BLaER1 treated with 17β-estradiol and CSF1 and Interleukin-3, amounts not matched to agents 10 nM and 100 nM (cell line): ENCODE measurements around the gene HOXB6.
A peak's percentile ranks its signal among the peaks of the same experiment; 100 is the strongest.

Experiments used
- H3K27ac ChIP-seq, 11 experiments: shearing (Covaris generic); formaldehyde crosslinking; 2 replicates each; pipeline ENCODE4 v1.8.1; 2022
- H3K27me3 ChIP-seq, 11 experiments: shearing (Covaris generic); formaldehyde crosslinking; 2 replicates each; pipeline ENCODE4 v1.8.1; 2022
- H3K36me3 ChIP-seq, 11 experiments: shearing (Covaris generic); formaldehyde crosslinking; 2 replicates each; pipeline ENCODE4 v1.8.1; 2022
- H3K4me1 ChIP-seq, 10 experiments: shearing (Covaris generic); formaldehyde crosslinking; 2 replicates each; pipeline ENCODE4 v1.8.1; 2022
- H3K4me2 ChIP-seq, 11 experiments: shearing (Covaris generic); formaldehyde crosslinking; 2 replicates each; pipeline ENCODE4 v1.8.1; 2022
- H3K4me3 ChIP-seq, 10 experiments: shearing (Covaris generic); formaldehyde crosslinking; 2 replicates each; pipeline ENCODE4 v1.8.1; 2022
- H3K9ac ChIP-seq, 11 experiments: shearing (Covaris generic); formaldehyde crosslinking; 2 replicates each; pipeline ENCODE4 v1.8.1; 2022
- H3K9me3 ChIP-seq, 11 experiments: shearing (Covaris generic); formaldehyde crosslinking; replicated peaks in 1 of 11; 2 replicates each; pipeline ENCODE4 v1.8.1; 2022
- H4K20me1 ChIP-seq, 11 experiments: shearing (Covaris generic); formaldehyde crosslinking; 2 replicates each; pipeline ENCODE4 v1.8.1; 2022
- Cebpa-rat ChIP-seq, 11 experiments: shearing (Covaris generic); IDR thresholded peaks; 2 replicates each; pipeline ENCODE4 v1.8.1; 2022

HOXB6 gene

GRCh38 chr17:48625495-48626244 lies 20.9 kb upstream of the HOXB6 start:
- Histone ChIP-seq H3K9me3 (no peaks in the 10 kb centered on the region), H3K27ac (no peak overlapping the region), H3K4me1 (peaks cover 9 to 18% (median 14%) of the 10 kb centered on the region in 10 experiments; a peak in 13 of 20 replicates), H3K9ac (peak overlapping the region in 2 of 11 experiments; percentile 13 to 15; a peak in 1 of 22 replicates), H3K4me2 (peak overlapping the region; percentile 32 to 100 (median 66)), H4K20me1 (peaks cover 0 to 96% (median 92%) of the 10 kb centered on the region in 11 experiments; a peak in 18 of 22 replicates), H3K36me3 (no peaks in the 10 kb centered on the region), H3K27me3 (peaks cover 100% of the 10 kb centered on the region in 11 experiments), H3K4me3 (peak overlapping the region; percentile 1 to 58 (median 46); a peak in 16 of 20 replicates)
- TF ChIP-seq Cebpa-rat (IDR thresholded peaks at IDR 0.05) = no peak

- Histone ChIP-seq H3K4me2 (peak overlapping the region; percentile 32 to 100 (median 66)), H3K9me3 (no peaks in the 10 kb centered on the region), H3K27ac (no peak overlapping the region), H4K20me1 (peaks cover 0 to 98% (median 92%) of the 10 kb centered on the region in 11 experiments; a peak in 18 of 22 replicates), H3K9ac (peak overlapping the region in 1 of 11 experiments; percentile 15; a peak in 1 of 22 replicates), H3K36me3 (no peaks in the 10 kb centered on the region), H3K4me3 (peak overlapping the region; percentile 1 to 58 (median 46); a peak in 15 of 20 replicates), H3K4me1 (peaks cover 9 to 18% (median 14%) of the 10 kb centered on the region in 10 experiments; a peak in 13 of 20 replicates), H3K27me3 (peaks cover 100% of the 10 kb centered on the region in 11 experiments)
- TF ChIP-seq Cebpa-rat (IDR thresholded peaks at IDR 0.05) = no peak
These were observed 20.0 kb upstream of the HOXB6 start for GRCh38 chr17:48624544-48625494.

DNA sequence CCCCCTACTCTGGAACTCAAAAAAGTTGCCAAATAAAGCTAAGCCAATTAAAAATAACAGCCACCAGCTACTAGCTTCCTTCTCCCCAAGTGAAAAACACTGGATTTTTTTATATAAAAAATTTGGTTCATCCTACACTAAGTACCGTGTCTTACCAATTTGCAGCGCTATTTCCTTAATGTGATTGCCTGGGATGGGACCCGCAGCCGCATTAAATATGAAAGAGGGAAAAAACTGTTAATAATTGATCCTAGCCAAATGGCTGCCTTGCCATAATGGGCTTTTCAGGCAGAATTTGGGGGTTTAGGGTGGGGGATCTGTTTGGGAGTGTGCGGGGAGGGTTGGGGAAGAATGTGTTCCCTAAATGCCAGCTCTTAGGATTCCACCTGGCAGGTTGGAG lies 19.3 kb upstream of the HOXB6 start:
- Histone ChIP-seq H3K4me1 (peaks cover 9 to 18% (median 14%) of the 10 kb centered on the region in 10 experiments; a peak in 13 of 20 replicates), H3K4me3 (no peak overlapping the region), H3K36me3 (no peaks in the 10 kb centered on the region), H3K9me3 (no peaks in the 10 kb centered on the region), H3K27ac (no peak overlapping the region), H4K20me1 (peaks cover 0 to 98% (median 93%) of the 10 kb centered on the region in 11 experiments; a peak in 18 of 22 replicates), H3K4me2 (no peak overlapping the region), H3K27me3 (peaks cover 100% of the 10 kb centered on the region in 11 experiments), H3K9ac (no peak overlapping the region)
- TF ChIP-seq Cebpa-rat (IDR thresholded peaks at IDR 0.05) = no peak

DNA sequence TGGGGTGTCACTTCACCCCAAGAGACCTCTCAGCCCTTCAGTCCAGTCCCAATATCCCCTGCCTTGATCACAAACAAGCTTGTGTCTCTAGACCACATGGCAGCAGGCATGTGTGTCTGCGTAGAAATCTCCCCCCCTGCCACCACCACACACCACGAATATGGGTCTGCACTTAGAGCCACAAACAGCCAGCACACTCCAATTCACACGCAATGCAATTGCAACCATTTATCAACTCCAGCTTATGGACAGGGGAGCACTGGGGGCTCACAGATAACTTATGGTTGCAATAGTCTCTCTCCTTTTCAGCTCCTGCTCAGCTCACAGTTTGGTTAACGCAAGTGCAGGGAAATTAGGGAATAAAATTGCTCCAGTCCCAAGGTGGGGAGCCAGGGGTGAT lies 18.8 kb upstream of the HOXB6 start:
- no peak overlapping the region for H3K27ac ChIP-seq
- no peak overlapping the region for H3K4me3 ChIP-seq
- H3K4me1 ChIP-seq = peaks cover 9 to 18% (median 14%) of the 10 kb centered on the region in 10 experiments; a peak in 13 of 20 replicates
- H4K20me1 ChIP-seq = peaks cover 0 to 98% (median 92%) of the 10 kb centered on the region in 11 experiments; a peak in 18 of 22 replicates
- no peak overlapping the region for H3K4me2 ChIP-seq
- H3K36me3 ChIP-seq = no peaks in the 10 kb centered on the region
- H3K9ac ChIP-seq = no peak overlapping the region
- H3K27me3 ChIP-seq = peaks cover 100% of the 10 kb centered on the region in 11 experiments
- TF ChIP-seq Cebpa-rat (IDR thresholded peaks at IDR 0.05) = no peak
- H3K9me3 ChIP-seq = no peaks in the 10 kb centered on the region

GRCh38 chr17:48622857-48623256 lies 18.1 kb upstream of the HOXB6 start:
- Histone ChIP-seq H3K36me3 (no peaks in the 10 kb centered on the region), H3K9me3 (no peaks in the 10 kb centered on the region), H3K27me3 (peaks cover 100% of the 10 kb centered on the region in 11 experiments), H3K9ac (no peak overlapping the region), H3K4me1 (peaks cover 9 to 18% (median 14%) of the 10 kb centered on the region in 10 experiments; a peak in 13 of 20 replicates), H3K4me2 (no peak overlapping the region), H3K27ac (no peak overlapping the region), H3K4me3 (no peak overlapping the region), H4K20me1 (peaks cover 0 to 96% (median 92%) of the 10 kb centered on the region in 11 experiments; a peak in 18 of 22 replicates)
- no peak for TF ChIP-seq Cebpa-rat (IDR thresholded peaks at IDR 0.05)

DNA sequence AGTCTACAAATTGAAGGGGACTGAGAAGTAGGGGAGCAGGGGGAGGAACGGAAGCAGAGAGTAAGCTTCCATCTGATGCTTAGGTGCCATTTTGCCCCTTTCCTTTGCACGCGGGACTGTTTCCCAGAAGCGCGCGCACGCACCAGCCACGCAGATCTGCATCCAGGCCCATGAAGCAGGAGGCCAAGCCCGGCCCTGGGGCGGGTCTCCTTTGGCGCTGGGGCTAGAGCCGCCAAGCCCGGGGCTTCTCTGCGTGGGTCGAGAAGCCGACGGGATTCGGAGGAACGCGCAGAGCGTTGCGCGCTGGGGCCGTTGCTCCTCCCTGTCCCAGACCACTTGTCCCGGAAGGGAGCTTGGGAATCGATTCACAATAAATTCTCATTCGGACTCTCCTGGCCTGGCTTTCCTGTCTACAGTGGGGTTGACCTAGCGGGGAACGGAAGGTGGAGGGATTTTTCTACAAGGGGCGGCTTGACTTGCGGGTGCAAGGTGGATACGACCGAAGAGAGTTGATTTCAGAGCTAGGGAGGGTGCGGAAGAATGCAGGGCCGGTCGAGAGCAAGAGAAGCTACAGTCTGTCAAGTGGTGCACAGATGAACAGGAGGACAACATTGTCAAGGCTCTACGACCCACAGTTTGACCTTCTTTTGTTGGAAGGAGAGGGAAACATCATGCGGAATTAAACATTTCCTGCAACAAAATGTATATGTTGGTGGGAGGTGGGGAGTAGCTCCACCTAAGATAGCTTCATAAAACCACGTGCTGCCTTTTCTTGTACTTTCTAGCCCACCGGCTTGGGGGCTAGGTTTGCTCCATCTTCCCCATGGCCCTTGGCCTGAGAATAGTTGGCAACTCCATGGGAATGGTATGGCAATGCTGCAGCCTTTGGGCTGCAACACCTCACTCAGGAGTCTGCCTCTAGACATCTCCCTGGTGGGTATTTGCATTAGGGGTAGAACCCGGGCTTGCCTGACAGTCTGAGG lies 16.9 kb upstream of the HOXB6 start:
- H3K4me2 ChIP-seq = no peak overlapping the region
- H3K27me3 ChIP-seq = peaks cover 100% of the 10 kb centered on the region in 11 experiments
- peaks cover 9 to 16% (median 14%) of the 10 kb centered on the region in 10 experiments; a peak in 13 of 20 replicates for H3K4me1 ChIP-seq
- no peak overlapping the region for H3K4me3 ChIP-seq
- peaks cover 0 to 96% (median 92%) of the 10 kb centered on the region in 11 experiments; a peak in 18 of 22 replicates for H4K20me1 ChIP-seq
- TF ChIP-seq Cebpa-rat (IDR thresholded peaks at IDR 0.05) = no peak
- H3K36me3 ChIP-seq = no peaks in the 10 kb centered on the region
- no peaks in the 10 kb centered on the region for H3K9me3 ChIP-seq
- no peak overlapping the region for H3K27ac ChIP-seq
- no peak overlapping the region for H3K9ac ChIP-seq

- Histone ChIP-seq H3K36me3 (no peaks in the 10 kb centered on the region), H3K9ac (no peak overlapping the region), H3K4me2 (no peak overlapping the region), H3K4me1 (peaks cover 5 to 10% (median 9%) of the 10 kb centered on the region in 10 experiments; a peak in 13 of 20 replicates), H3K4me3 (no peak overlapping the region), H3K27me3 (peaks cover 100% of the 10 kb centered on the region in 11 experiments), H3K9me3 (no peaks in the 10 kb centered on the region), H3K27ac (no peak overlapping the region), H4K20me1 (peaks cover 0 to 97% (median 94%) of the 10 kb centered on the region in 11 experiments; a peak in 18 of 22 replicates)
- no peak for TF ChIP-seq Cebpa-rat (IDR thresholded peaks at IDR 0.05)
These were observed 15.8 kb upstream of the HOXB6 start for GRCh38 chr17:48620461-48621139.
